ENCODE results near the gene MAGI3. TPM values are rescaled to one million over a fixed set of nuclear protein-coding genes. Genes with fewer than 3 reads are reported as not detected.
"Not testable (repeated sequence)": the region's sequence is repeated elsewhere in the genome, so short reads cannot be mapped to it uniquely, and the experiment has no call there.

MAGI3 gene
- total and polyA plus RNA-seq, 3 donors from 2014 or later: 15.8 to 18.9 (median 18.8) TPM

GRCh38 chr1:113551728-113552127 is 161.4 kb downstream of the MAGI3 start:
- Histone ChIP-seq H3K9me3 (no peaks in the 10 kb centered on the region), H3K36me3 (ENCODE audit: low read depth, missing control alignments) (no peaks in the 10 kb centered on the region), H3K4me3 (no peak overlapping the region), H3K27me3 (no peaks in the 10 kb centered on the region), H3K27ac (no peak overlapping the region), H3K4me1 (no peaks in the 10 kb centered on the region)
- intact Hi-C loops (cut with DNase I; ENCODE audit: low total_unique reads): no loop called here
- no peak for DNase-seq
- WGBS, 2 donors: 76 to 77% methylated on average over 1 of the region's 1 CpG
- TF ChIP-seq POLR2A (IDR thresholded peaks at IDR 0.05) (no peak), CTCF (IDR thresholded peaks at IDR 0.05) (no peak)

DNA sequence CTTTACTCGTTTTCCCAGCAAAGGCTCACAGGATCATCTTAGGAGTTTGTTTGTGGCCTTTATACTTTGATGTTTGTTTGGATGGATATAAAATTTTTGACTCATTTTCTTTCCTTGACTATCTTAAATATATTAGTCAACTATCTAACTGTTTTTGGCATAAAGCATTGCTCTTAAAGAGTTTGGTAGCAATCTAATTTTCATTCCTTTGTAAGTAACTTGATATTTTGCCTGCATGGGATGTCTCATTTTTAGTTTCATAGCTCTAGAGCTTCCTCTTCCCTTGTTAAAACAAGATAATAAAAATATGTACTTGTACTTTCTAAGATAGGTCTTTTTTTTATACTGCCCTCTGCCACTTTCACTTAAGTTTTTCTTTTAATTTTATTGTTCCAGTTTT is 161.9 kb downstream of the MAGI3 start:
- intact Hi-C loops (cut with DNase I; ENCODE audit: low total_unique reads): no loop called here
- Histone ChIP-seq H3K4me3 (no peak overlapping the region), H3K27me3 (no peaks in the 10 kb centered on the region), H3K4me1 (no peaks in the 10 kb centered on the region), H3K36me3 (ENCODE audit: low read depth, missing control alignments) (no peaks in the 10 kb centered on the region), H3K9me3 (no peaks in the 10 kb centered on the region), H3K27ac (no peak overlapping the region)
- DNase-seq: no peak
- WGBS, 2 donors: 67 to 84% methylated on average over 1 of the region's 1 CpG
- TF ChIP-seq POLR2A (IDR thresholded peaks at IDR 0.05) (no peak), CTCF (IDR thresholded peaks at IDR 0.05) (no peak)

- Histone ChIP-seq H3K4me1 (no peaks in the 10 kb centered on the region), H3K27me3 (no peaks in the 10 kb centered on the region), H3K4me3 (no peak overlapping the region), H3K27ac (no peak overlapping the region), H3K9me3 (no peaks in the 10 kb centered on the region), H3K36me3 (ENCODE audit: low read depth, missing control alignments) (no peaks in the 10 kb centered on the region)
- intact Hi-C loops (cut with DNase I; ENCODE audit: low total_unique reads): no loop called here
- 96 to 100% methylated on average over 2 of the region's 2 CpGs for WGBS, 2 donors
- DNase-seq: no peak
- TF ChIP-seq POLR2A (IDR thresholded peaks at IDR 0.05): no peak
Measured at GRCh38 chr1:113557187-113557586, 166.9 kb downstream of the MAGI3 start.

- DNase-seq: no peak
- no peaks in the 10 kb centered on the region for H3K4me1 ChIP-seq
- no peaks in the 10 kb centered on the region for H3K36me3 ChIP-seq (ENCODE audit: low read depth, missing control alignments)
- no peaks in the 10 kb centered on the region for H3K9me3 ChIP-seq
- TF ChIP-seq CTCF (IDR thresholded peaks at IDR 0.05) (no peak), POLR2A (IDR thresholded peaks at IDR 0.05) (no peak)
- intact Hi-C loops (cut with DNase I; ENCODE audit: low total_unique reads): no loop called here
- H3K27me3 ChIP-seq: no peaks in the 10 kb centered on the region
- H3K27ac ChIP-seq: no peak overlapping the region
- no peak overlapping the region for H3K4me3 ChIP-seq
Measured at GRCh38 chr1:113565621-113566020, 175.3 kb downstream of the MAGI3 start.

DNA sequence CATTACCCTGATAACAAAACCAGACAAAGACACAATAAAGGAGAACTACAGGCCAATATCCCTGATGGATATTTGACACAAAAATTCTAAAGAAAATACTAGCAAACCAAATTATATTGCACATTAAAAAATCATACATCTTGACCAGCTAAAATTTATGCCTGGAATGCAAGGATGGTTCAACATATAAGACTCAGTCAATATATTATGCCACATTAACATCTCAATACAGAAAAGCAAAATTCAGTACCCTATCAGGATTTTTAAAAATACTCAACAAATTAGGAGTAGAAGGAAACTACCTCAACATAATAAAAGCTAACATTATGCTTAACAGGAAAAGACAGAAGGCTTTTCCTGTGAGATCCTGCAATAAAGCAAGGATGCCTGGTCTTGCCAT is 177.1 kb downstream of the MAGI3 start:
- Histone ChIP-seq H3K4me1 (no peaks in the 10 kb centered on the region), H3K27ac (no peak overlapping the region), H3K9me3 (no peaks in the 10 kb centered on the region), H3K4me3 (no peak overlapping the region), H3K27me3 (no peaks in the 10 kb centered on the region), H3K36me3 (ENCODE audit: low read depth, missing control alignments) (no peaks in the 10 kb centered on the region)
- TF ChIP-seq POLR2A (IDR thresholded peaks at IDR 0.05) (no peak), CTCF (IDR thresholded peaks at IDR 0.05) (no peak)
- intact Hi-C loops (cut with DNase I; ENCODE audit: low total_unique reads): no loop called here
- no peak for DNase-seq

DNA sequence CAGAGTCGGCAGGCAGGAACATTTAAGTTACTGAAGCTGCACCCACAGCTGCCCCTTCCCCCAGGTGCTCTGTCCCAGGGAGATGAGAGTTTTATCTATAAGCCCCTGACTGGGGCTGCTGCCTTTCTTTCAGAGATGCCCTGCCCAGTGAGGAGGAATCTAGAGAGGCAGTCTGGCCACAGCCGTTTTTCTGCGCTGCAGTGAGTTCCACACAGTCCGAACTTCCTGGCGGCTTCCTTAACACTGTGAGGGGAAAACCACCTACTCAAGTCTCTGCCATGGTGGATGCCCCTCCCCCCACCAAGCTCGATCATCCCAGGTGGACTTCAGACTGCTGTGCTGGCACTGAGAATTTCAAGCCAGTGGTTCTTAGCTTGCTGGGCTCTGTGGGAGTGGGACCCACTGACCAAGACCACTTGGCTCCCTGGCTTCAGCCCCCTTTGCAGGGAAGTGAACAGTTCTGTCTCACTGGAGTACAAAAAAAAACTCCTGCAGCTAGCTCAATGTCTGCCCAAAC is 185.5 kb downstream of the MAGI3 start:
- H3K4me3 ChIP-seq; H3K9me3 ChIP-seq; intact Hi-C loops (cut with DNase I; ENCODE audit: low total_unique reads); DNase-seq; H3K27me3 ChIP-seq; H3K36me3 ChIP-seq (ENCODE audit: low read depth, missing control alignments); H3K27ac ChIP-seq; H3K4me1 ChIP-seq: not testable (repeated sequence)
- WGBS, 2 donors: 96 to 100% methylated on average over 3 to 6 of the region's 6 CpGs
